Measurements from ENCODE around the gene SVIP.

SVIP gene

GRCh38 chr11:22829231-22830081, at the start of gene SVIP:
SVIP (minus strand) TSS chr11:22829801; CDS start chr11:22829748, 53 bp downstream.
- in situ Hi-C loops (cut with MboI; ENCODE audit: low pct_unique_long_range_greater_than_20kb, low sequenced_read_pairs) = no loop called here
- DNase-seq = peak; percentile 96

GRCh38 chr11:22878604-22879003, 49.0 kb upstream of the SVIP start:
- no peak for DNase-seq
- in situ Hi-C loops (cut with MboI; ENCODE audit: low pct_unique_long_range_greater_than_20kb, low sequenced_read_pairs) = no loop called here

GRCh38 chr11:22878039-22878438, 48.4 kb upstream of the SVIP start:
- in situ Hi-C loops (cut with MboI; ENCODE audit: low pct_unique_long_range_greater_than_20kb, low sequenced_read_pairs) = no loop called here
- DNase-seq = no peak

GRCh38 chr11:22875869-22876473, 46.4 kb upstream of the SVIP start:
- peak; percentile 87 for DNase-seq
- in situ Hi-C loops (cut with MboI; ENCODE audit: low pct_unique_long_range_greater_than_20kb, low sequenced_read_pairs) = no loop called here

GRCh38 chr11:22869325-22869724, 39.7 kb upstream of the SVIP start:
- no peak for DNase-seq
- in situ Hi-C loops (cut with MboI; ENCODE audit: low pct_unique_long_range_greater_than_20kb, low sequenced_read_pairs) = no loop called here

- in situ Hi-C loops (cut with MboI; ENCODE audit: low pct_unique_long_range_greater_than_20kb, low sequenced_read_pairs) = no loop called here
- no peak for DNase-seq
These were observed 30.6 kb upstream of the SVIP start, which contains the start of gene CCDC179 for GRCh38 chr11:22860241-22860640. CCDC179 (minus strand) TSS chr11:22860474; CDS start chr11:22860421, 53 bp downstream.

- in situ Hi-C loops (cut with MboI; ENCODE audit: low pct_unique_long_range_greater_than_20kb, low sequenced_read_pairs) = no loop called here
- peak; percentile 5 for DNase-seq
These were observed 30.2 kb upstream of the SVIP start for GRCh38 chr11:22859756-22860155.

- in situ Hi-C loops (cut with MboI; ENCODE audit: low pct_unique_long_range_greater_than_20kb, low sequenced_read_pairs) = no loop called here
- peak; percentile 13 for DNase-seq
These were observed 21.9 kb upstream of the SVIP start for GRCh38 chr11:22851477-22851876.

- DNase-seq = no peak
- in situ Hi-C loops (cut with MboI; ENCODE audit: low pct_unique_long_range_greater_than_20kb, low sequenced_read_pairs) = no loop called here
These were observed 17.1 kb upstream of the SVIP start for GRCh38 chr11:22846726-22847125.

- in situ Hi-C loops (cut with MboI; ENCODE audit: low pct_unique_long_range_greater_than_20kb, low sequenced_read_pairs) = no loop called here
- no peak for DNase-seq
These were observed 2.9 kb upstream of the SVIP start for GRCh38 chr11:22832315-22833015.

GRCh38 chr11:22830082-22830414, 447 bp upstream of the SVIP start:
- in situ Hi-C loops (cut with MboI; ENCODE audit: low pct_unique_long_range_greater_than_20kb, low sequenced_read_pairs) = no loop called here
- DNase-seq = no peak

GRCh38 chr11:22828373-22828772, 1.2 kb downstream of the SVIP start:
- in situ Hi-C loops (cut with MboI; ENCODE audit: low pct_unique_long_range_greater_than_20kb, low sequenced_read_pairs) = no loop called here
- DNase-seq = peak; percentile 35

- no peak for DNase-seq
- in situ Hi-C loops (cut with MboI; ENCODE audit: low pct_unique_long_range_greater_than_20kb, low sequenced_read_pairs) = no loop called here
These were observed 7.4 kb downstream of the SVIP start for GRCh38 chr11:22822203-22822602.

- in situ Hi-C loops (cut with MboI; ENCODE audit: low pct_unique_long_range_greater_than_20kb, low sequenced_read_pairs) = no loop called here
- no peak for DNase-seq
These were observed 19.7 kb downstream of the SVIP start for GRCh38 chr11:22809893-22810292.

GRCh38 chr11:22808571-22809197, 20.9 kb downstream of the SVIP start:
- in situ Hi-C loops (cut with MboI; ENCODE audit: low pct_unique_long_range_greater_than_20kb, low sequenced_read_pairs) = no loop called here
- DNase-seq = no peak

GRCh38 chr11:22807855-22808570, 21.6 kb downstream of the SVIP start:
- in situ Hi-C loops (cut with MboI; ENCODE audit: low pct_unique_long_range_greater_than_20kb, low sequenced_read_pairs) = no loop called here
- DNase-seq = peak; percentile 39

- in situ Hi-C loops (cut with MboI; ENCODE audit: low pct_unique_long_range_greater_than_20kb, low sequenced_read_pairs) = no loop called here
- DNase-seq = no peak
These were observed 22.2 kb downstream of the SVIP start for GRCh38 chr11:22807391-22807790.

GRCh38 chr11:22802861-22803260, 26.7 kb downstream of the SVIP start:
- in situ Hi-C loops (cut with MboI; ENCODE audit: low pct_unique_long_range_greater_than_20kb, low sequenced_read_pairs) = no loop called here
- no peak for DNase-seq

GRCh38 chr11:22800482-22800881, 29.1 kb downstream of the SVIP start:
- no peak for DNase-seq
- in situ Hi-C loops (cut with MboI; ENCODE audit: low pct_unique_long_range_greater_than_20kb, low sequenced_read_pairs) = no loop called here

All from KBM-7 (cell line).